D721Med (cell line): ENCODE results near the gene NAV2.

Source experiments
- DNase-seq: peaks from one replicate; pipeline ENCODE4 v3.0.0; 2011; ENCODE audit warnings: low spot score; ENCODE audit not compliant: insufficient read length
- FAIRE-seq: peaks from 2 replicates; lab custom pipeline; 2011; peaks lifted over from hg19 to GRCh38; lab: Jason Lieb, UNC
- TF ChIP-seq, protein P1 (sequence below): IDR thresholded peaks from 2 replicates; pipeline ENCODE4 v1.5.1; 2012; ENCODE audit warnings: mild to moderate bottlenecking, control low read depth; ENCODE audit not compliant: insufficient read depth; ENCODE audit errors: missing control alignments

The NAV2 gene

DNA sequence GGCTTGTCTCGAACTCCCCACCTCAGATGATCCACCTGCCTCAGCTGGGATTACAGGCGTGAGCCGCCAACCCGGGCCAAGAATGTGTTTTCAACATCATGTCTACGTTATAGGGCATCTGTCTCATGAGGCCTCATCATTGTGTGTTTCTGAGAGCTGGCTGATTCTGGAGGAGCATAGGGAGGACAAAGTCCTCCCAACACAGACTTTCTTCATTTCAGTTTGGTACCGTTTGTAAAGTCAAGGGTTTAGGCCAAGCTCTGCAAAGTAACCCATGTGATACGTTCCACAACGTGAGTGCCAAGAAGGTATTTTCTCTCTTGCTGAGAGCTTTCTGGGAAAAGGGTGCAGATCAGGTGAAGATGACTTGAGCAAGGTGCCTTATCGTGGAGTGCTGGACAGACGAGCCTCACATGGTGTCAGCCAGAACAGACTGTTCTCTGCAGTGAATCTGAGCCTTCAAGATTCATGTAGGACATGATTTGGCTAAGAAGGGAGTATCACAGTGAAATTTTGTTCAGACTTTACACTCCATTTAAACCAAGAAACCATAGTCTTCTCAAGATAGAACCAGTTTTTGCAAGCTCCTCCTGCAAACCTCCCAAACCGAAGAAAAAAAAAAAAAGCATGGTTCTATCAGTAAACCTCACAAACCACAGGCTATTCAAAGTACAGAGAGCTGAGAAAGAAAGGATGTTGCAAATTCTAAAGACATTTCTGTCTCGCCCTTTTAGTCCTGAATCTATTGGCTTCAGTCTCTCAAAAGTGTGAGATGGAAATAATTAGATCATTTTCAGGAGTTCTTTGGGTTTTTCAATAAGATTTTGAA is 376.0 kb downstream of the NAV2 start:
- FAIRE-seq (no peak), DNase-seq (no peak)
- TF ChIP-seq, protein P1, sequence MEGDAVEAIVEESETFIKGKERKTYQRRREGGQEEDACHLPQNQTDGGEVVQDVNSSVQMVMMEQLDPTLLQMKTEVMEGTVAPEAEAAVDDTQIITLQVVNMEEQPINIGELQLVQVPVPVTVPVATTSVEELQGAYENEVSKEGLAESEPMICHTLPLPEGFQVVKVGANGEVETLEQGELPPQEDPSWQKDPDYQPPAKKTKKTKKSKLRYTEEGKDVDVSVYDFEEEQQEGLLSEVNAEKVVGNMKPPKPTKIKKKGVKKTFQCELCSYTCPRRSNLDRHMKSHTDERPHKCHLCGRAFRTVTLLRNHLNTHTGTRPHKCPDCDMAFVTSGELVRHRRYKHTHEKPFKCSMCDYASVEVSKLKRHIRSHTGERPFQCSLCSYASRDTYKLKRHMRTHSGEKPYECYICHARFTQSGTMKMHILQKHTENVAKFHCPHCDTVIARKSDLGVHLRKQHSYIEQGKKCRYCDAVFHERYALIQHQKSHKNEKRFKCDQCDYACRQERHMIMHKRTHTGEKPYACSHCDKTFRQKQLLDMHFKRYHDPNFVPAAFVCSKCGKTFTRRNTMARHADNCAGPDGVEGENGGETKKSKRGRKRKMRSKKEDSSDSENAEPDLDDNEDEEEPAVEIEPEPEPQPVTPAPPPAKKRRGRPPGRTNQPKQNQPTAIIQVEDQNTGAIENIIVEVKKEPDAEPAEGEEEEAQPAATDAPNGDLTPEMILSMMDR = no peak

- DNase-seq = no peak
- TF ChIP-seq, protein P1 = no peak
- FAIRE-seq = no peak
Observed at GRCh38 chr11:20089367-20089766, 376.7 kb downstream of the NAV2 start.

DNA sequence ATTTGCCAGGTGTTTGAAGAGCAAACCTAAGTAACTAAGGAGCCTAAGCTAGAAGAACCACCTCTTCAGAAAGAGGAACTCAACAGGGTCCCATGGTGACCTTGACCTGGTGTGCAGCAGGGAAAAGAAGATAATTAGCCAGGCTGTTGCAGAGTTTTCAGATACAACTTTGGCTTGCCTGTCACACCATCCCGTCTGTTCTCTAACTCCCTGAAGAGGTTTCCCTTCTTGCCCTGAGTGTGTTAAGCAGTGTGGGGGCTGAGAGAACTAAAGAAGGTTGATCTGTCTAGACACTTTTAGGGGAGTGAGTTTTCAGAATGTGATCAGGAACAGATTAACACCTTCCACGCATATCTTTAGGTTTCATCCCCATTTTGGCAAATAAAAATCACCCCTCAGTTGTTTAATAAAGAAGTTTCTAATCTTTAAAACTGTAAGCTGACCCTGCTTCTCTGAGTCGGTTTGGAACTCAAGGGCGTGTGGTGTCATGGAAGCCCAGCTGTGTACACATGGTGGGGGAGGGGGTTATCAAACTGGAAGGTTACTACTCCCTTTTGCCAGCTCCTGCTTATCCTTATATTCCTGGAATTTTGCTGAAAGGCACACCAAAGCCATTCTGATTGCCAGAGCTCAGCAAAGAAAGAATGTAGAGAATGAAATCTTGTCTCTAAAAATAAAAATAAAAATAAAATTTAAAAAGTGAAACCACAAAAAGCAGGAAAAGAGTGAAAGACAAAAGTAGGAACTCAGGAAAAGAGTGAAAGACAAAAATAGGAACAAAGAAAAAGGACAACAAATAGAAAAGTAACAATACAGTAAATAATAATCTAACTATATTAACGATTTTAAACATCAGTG is 377.4 kb downstream of the NAV2 start:
- DNase-seq = no peak
- TF ChIP-seq, protein P1 = no peak
- FAIRE-seq = no peak

DNA sequence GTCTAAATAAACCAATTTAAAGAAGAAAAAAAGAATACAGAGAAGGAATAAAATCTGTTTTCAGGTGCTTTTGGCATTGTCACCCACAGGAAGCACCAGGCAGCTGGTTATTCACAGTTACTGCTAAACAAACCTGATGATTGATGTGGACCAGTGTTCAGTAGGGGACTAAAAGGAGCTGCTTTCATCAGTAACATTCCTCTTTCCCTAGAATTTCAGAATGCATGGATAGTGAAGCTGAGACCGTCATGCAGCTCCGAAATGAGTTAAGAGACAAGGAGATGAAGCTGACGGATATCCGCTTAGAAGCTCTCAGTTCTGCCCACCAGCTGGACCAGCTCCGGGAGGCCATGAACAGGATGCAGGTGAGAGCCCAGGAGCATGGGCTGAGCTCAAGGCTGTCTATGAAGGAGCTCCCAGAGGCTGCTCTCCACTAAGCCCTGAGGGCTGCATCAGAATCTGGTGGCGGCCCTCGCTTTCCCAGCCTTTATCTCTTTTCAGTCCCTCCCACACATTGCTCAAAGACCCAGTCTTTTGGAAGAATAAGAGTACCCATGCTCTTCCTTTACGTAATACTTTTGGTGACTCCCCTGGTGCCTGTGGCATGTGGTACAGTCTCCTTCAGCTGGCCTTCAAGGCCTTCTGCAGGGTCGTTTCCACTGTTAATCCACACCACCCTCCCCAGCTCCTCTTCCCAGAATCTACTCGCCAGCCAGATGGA is 378.2 kb downstream of the NAV2 start:
- FAIRE-seq = no peak

GRCh38 chr11:20093775-20094174 is 381.1 kb downstream of the NAV2 start:
- TF ChIP-seq, protein P1 = no peak
- FAIRE-seq = no peak

More for the DNA sequence above, 378.2 kb downstream of the NAV2 start:
- TF ChIP-seq, protein P1 = no peak
- no peak for DNase-seq

GRCh38 chr11:20095189-20095588 is 382.6 kb downstream of the NAV2 start:
- DNase-seq = no peak
- FAIRE-seq = no peak
- TF ChIP-seq, protein P1 = no peak

More at GRCh38 chr11:20093775-20094174, 381.1 kb downstream of the NAV2 start:
- DNase-seq = no peak
